ENCODE measurements around the gene PER1.

PER1 gene

GRCh38 chr17:8152112-8152775, at the start of gene PER1:
TSS of gene PER1 (minus strand) at chr17:8152404. CDS start at chr17:8150706, 1,698 bp downstream.
- Mint-ChIP-seq H3K9me3 (no peaks in the 10 kb centered on the region), H3K27me3 (ENCODE audit: low read depth) (no peaks in the 10 kb centered on the region), H3K4me1 (peaks cover 6% of the 10 kb centered on the region), H3K4me3 (peak within 1 kb of the TSS; percentile 91 to 95 (median 93)), H3K27ac (peak within 1 kb of the TSS in 2 of 3 experiments; percentile 98 to 100), H3K36me3 (ENCODE audit: low read depth) (peaks cover 14% of the 10 kb centered on the region)
- no peak for TF ChIP-seq CTCF (IDR thresholded peaks at IDR 0.05; ENCODE audit: unreplicated experiment in 3 of 3)

- Mint-ChIP-seq H3K9me3 (no peaks in the 10 kb centered on the region), H3K27ac (no peak overlapping the region), H3K4me3 (no peak overlapping the region), H3K4me1 (peaks cover 16% of the 10 kb centered on the region), H3K36me3 (ENCODE audit: low read depth) (no peaks in the 10 kb centered on the region), H3K27me3 (ENCODE audit: low read depth) (no peaks in the 10 kb centered on the region)
- no peak for TF ChIP-seq CTCF (IDR thresholded peaks at IDR 0.05; ENCODE audit: unreplicated experiment in 3 of 3)
Observed at GRCh38 chr17:8192070-8192815, 40.0 kb upstream of the PER1 start.

GRCh38 chr17:8190506-8190905, 38.3 kb upstream of the PER1 start:
- TF ChIP-seq CTCF (IDR thresholded peaks at IDR 0.05; ENCODE audit: unreplicated experiment in 3 of 3), result no peak
- H3K9me3 Mint-ChIP-seq, result no peaks in the 10 kb centered on the region
- H3K27me3 Mint-ChIP-seq (ENCODE audit: low read depth), result no peaks in the 10 kb centered on the region
- H3K27ac Mint-ChIP-seq, result peak overlapping the region; percentile 24 to 70 (median 62)
- H3K4me3 Mint-ChIP-seq, result peak overlapping the region in 1 of 3 experiments; percentile 79
- H3K4me1 Mint-ChIP-seq, result peaks cover 11% of the 10 kb centered on the region
- no peaks in the 10 kb centered on the region for H3K36me3 Mint-ChIP-seq (ENCODE audit: low read depth)

- Mint-ChIP-seq H3K27ac (peak within 1 kb of the TSS; percentile 24 to 70 (median 62)), H3K36me3 (ENCODE audit: low read depth) (no peaks in the 10 kb centered on the region), H3K4me3 (peak within 1 kb of the TSS in 1 of 3 experiments; percentile 79), H3K27me3 (ENCODE audit: low read depth) (no peaks in the 10 kb centered on the region), H3K9me3 (no peaks in the 10 kb centered on the region), H3K4me1 (peaks cover 11% of the 10 kb centered on the region)
- no peak for TF ChIP-seq CTCF (IDR thresholded peaks at IDR 0.05; ENCODE audit: unreplicated experiment in 3 of 3)
Observed at GRCh38 chr17:8189711-8190477, 37.7 kb upstream of the PER1 start, which contains the start of gene BORCS6. TSS of gene BORCS6 (minus strand) at chr17:8190180. CDS start at chr17:8190140, 40 bp downstream.

GRCh38 chr17:8189041-8189710, 37.0 kb upstream of the PER1 start:
- Mint-ChIP-seq H3K4me3 (peak overlapping the region in 1 of 3 experiments; percentile 79), H3K27ac (peak overlapping the region in 1 of 3 experiments; percentile 17), H3K27me3 (ENCODE audit: low read depth) (no peaks in the 10 kb centered on the region), H3K9me3 (no peaks in the 10 kb centered on the region), H3K4me1 (peaks cover 11% of the 10 kb centered on the region), H3K36me3 (ENCODE audit: low read depth) (no peaks in the 10 kb centered on the region)
- TF ChIP-seq CTCF (IDR thresholded peaks at IDR 0.05; ENCODE audit: unreplicated experiment in 3 of 3), result no peak

All from nephron (organoid).